Mammary epithelial cell (primary cell): ENCODE measurements around the gene TDP1.

Source experiments
- CTCF ChIP-seq, 2 donors: IDR thresholded peaks in 1 of 2; conservative IDR thresholded peaks in 1 of 2; 2 replicates each; pipeline ENCODE4 v1.5.1; 2011 to 2012; ENCODE audit warnings: inconsistent platforms in 2 of 2, low read length in 2 of 2, mild to moderate bottlenecking in 2 of 2, control low read depth in 1 of 2, low read depth in 1 of 2; ENCODE audit not compliant: insufficient read depth in 1 of 2; ENCODE audit errors: extremely low read depth in 1 of 2
- EZH2 ChIP-seq: IDR thresholded peaks from 2 replicates; pipeline ENCODE4 v1.6.1; 2012; ENCODE audit warnings: low read length, inconsistent platforms, borderline replicate concordance

- TF ChIP-seq EZH2, result no peak
- no peak for TF ChIP-seq CTCF (conservative IDR thresholded peaks at IDR 0.05 in 1 of 2, IDR thresholded peaks at IDR 0.05 in 1 of 2; ENCODE audit: extremely low read depth in 1 of 2, insufficient read depth in 1 of 2, low read depth in 1 of 2, low read length in 2 of 2)
These were observed 89.9 kb downstream of the TDP1 start for GRCh38 chr14:90045616-90046015.
